ENCODE data around the gene AP3M1.

The AP3M1 gene

DNA sequence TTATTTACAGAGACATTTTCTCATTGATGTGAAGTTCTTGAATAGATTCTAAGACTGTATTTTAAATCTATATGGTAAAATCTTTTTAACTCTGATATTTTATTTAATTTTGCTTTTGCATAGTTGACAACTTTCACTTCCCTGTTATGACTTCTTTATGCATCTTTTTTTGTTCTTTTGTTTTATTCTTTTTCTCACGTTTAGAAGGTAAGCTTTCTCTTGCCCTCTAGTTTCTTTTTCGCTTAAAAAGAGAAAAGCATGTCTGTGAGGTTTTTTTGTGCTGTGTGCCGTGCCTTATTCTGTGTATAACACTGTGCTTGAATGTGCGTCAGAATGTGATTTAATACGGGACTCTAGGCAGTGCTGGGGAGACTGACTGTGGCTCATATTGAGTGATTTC lies 74.7 kb downstream of the AP3M1 start:
- DNase-seq (ENCODE audit: low read depth) = no peak
- H3K4me3 ChIP-seq (ENCODE audit: low read length) = no peak overlapping the region
- TF ChIP-seq, protein P1, sequence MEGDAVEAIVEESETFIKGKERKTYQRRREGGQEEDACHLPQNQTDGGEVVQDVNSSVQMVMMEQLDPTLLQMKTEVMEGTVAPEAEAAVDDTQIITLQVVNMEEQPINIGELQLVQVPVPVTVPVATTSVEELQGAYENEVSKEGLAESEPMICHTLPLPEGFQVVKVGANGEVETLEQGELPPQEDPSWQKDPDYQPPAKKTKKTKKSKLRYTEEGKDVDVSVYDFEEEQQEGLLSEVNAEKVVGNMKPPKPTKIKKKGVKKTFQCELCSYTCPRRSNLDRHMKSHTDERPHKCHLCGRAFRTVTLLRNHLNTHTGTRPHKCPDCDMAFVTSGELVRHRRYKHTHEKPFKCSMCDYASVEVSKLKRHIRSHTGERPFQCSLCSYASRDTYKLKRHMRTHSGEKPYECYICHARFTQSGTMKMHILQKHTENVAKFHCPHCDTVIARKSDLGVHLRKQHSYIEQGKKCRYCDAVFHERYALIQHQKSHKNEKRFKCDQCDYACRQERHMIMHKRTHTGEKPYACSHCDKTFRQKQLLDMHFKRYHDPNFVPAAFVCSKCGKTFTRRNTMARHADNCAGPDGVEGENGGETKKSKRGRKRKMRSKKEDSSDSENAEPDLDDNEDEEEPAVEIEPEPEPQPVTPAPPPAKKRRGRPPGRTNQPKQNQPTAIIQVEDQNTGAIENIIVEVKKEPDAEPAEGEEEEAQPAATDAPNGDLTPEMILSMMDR (conservative IDR thresholded peaks at IDR 0.05; ENCODE audit: low read length) = no peak

DNA sequence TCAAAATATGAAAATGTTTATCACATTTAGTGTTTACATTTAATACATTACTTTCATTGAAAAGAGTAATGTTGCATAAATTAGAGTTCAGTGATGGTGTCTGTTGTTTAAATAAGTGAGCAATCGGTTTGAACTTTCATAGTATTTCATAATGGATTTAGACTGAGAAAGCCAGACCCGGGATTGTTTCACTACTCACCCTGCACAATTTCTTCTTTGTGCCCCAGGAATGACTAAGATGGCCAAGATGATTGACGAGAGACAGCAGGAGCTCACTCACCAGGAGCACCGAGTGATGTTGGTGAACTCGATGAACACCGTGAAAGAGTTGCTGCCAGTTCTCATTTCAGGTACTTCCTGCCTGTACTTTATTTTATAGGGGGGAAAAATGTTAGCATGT lies 78.1 kb downstream of the AP3M1 start:
- DNase-seq (ENCODE audit: low read depth) = peak; percentile 50
- TF ChIP-seq, protein P1 (conservative IDR thresholded peaks at IDR 0.05; ENCODE audit: low read length) = no peak
- no peak overlapping the region for H3K4me3 ChIP-seq (ENCODE audit: low read length)

DNA sequence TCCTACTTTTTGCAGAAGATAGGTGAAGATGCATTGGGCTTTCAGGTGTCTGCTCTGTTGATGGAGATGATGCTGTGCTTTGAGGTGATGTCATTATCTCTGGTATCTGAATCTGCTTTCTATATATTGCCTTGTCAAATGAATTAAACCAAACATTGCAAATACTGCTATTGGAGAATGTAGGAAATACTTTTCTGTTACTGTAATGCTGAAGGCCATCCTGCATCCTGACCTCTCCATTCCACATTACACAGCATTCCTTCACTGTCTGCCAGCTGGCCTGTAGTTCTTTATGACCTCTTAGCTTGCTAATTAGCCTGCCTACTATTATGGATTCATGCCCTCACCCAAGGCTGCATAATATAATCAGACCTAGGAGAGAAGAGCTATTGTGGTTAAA lies 79.5 kb downstream of the AP3M1 start:
- H3K4me3 ChIP-seq (ENCODE audit: low read length) = no peak overlapping the region
- TF ChIP-seq, protein P1 (conservative IDR thresholded peaks at IDR 0.05; ENCODE audit: low read length) = no peak
- peak; percentile 95 for DNase-seq (ENCODE audit: low read depth)
